IMR-90 (cell line): ENCODE measurements around the gene MEGF8. TPM values are rescaled to one million over a fixed set of nuclear protein-coding genes. Genes with fewer than 3 reads are reported as not detected.

ENCODE experiments used
- ATAC-seq: fragments of 200-7000 bp; cut with Tn5 transposase; 2 replicates; pipeline ENCODE4 v1.9.1; 2020; ENCODE audit warnings: low read depth, mild to moderate bottlenecking, moderate library complexity
- BruUV-seq: library from RNA; stranded (reverse); fragments of 400-500 nt; replicated peaks from 2 replicates; lab custom pipeline; 2021; lab: Mats Ljungman, UMichigan
- CTCF ChIA-PET: fragments of 300-600 bp; formaldehyde crosslinking; extraction: SDS; loops from one replicate; lab custom pipeline; 2021; ENCODE audit warnings: antibody characterized with exemption; lab: Yijun Ruan, JAX
- POLR2A ChIA-PET: fragments of 300-600 bp; sonication (Branson Sonifier 250); formaldehyde crosslinking; loops from one replicate; lab custom pipeline; 2022; ENCODE audit warnings: antibody characterized with exemption; ENCODE audit not compliant: unreplicated experiment; lab: Charles Lee
- DNase-seq: peaks from one replicate; pipeline ENCODE4 v3.0.0; 2013
- H2AFZ ChIP-seq: replicated peaks from 2 replicates; pipeline ENCODE3; 2013; ENCODE audit warnings: low read length, mild to moderate bottlenecking; ENCODE audit not compliant: poor library complexity
- H2AK5ac ChIP-seq: 2 replicates; pipeline ENCODE4 v1.6.1; 2013; ENCODE audit warnings: low read depth, low read length, inconsistent platforms
- H2AK9ac ChIP-seq: replicated peaks from 2 replicates; pipeline ENCODE3; 2013; ENCODE audit warnings: mild to moderate bottlenecking, low read depth, low read length, moderate library complexity; ENCODE audit not compliant: poor library complexity
- H2BK120ac ChIP-seq: 2 replicates; pipeline ENCODE4 v1.6.1; 2013; ENCODE audit warnings: low read depth, low read length, inconsistent platforms
- H2BK15ac ChIP-seq: 3 replicates; pipeline ENCODE4 v1.6.1; 2013; ENCODE audit warnings: low read depth, low read length, inconsistent platforms
- H2BK20ac ChIP-seq: 2 replicates; pipeline ENCODE4 v1.6.1; 2013; ENCODE audit warnings: low read depth, mild to moderate bottlenecking, inconsistent platforms, low read length, moderate library complexity
- H2BK5ac ChIP-seq: 2 replicates; pipeline ENCODE4 v1.6.1; 2013; ENCODE audit warnings: mild to moderate bottlenecking, low read depth, low read length, inconsistent platforms; ENCODE audit not compliant: poor library complexity, severe bottlenecking
- H3K14ac ChIP-seq: replicated peaks from 2 replicates; pipeline ENCODE4 v1.6.1; 2013; ENCODE audit warnings: low read depth, low read length, inconsistent platforms
- H3K18ac ChIP-seq: 2 replicates; pipeline ENCODE4 v1.6.1; 2013; ENCODE audit warnings: low read depth, low read length, control low read depth
- H3K23ac ChIP-seq: 2 replicates; pipeline ENCODE4 v1.6.1; 2013; ENCODE audit warnings: low read depth, low read length, inconsistent platforms
- H3K27ac ChIP-seq: 2 replicates; pipeline ENCODE4 v1.5.1; 2013; ENCODE audit warnings: mild to moderate bottlenecking, control low read depth, low read length; ENCODE audit not compliant: insufficient read depth
- H3K27me3 ChIP-seq: 2 replicates; pipeline ENCODE4 v1.6.1; 2013; ENCODE audit warnings: low read length; ENCODE audit not compliant: control insufficient read depth, insufficient read depth
- H3K36me3 ChIP-seq: 2 replicates; pipeline ENCODE4 v1.6.1; 2013; ENCODE audit warnings: low read length, mixed read lengths; ENCODE audit not compliant: control insufficient read depth, insufficient read depth
- H3K4ac ChIP-seq: 2 replicates; pipeline ENCODE4 v1.6.1; 2013; ENCODE audit warnings: low read depth, low read length, inconsistent platforms
- H3K4me1 ChIP-seq: 2 replicates; pipeline ENCODE4 v1.6.1; 2013; ENCODE audit warnings: low read length, mixed read lengths; ENCODE audit not compliant: control insufficient read depth, insufficient read depth
- H3K4me2 ChIP-seq: 2 replicates; pipeline ENCODE4 v1.6.1; 2013; ENCODE audit warnings: low read depth, mild to moderate bottlenecking, control low read depth, low read length, moderate library complexity
- H3K4me3 ChIP-seq: 2 replicates; pipeline ENCODE4 v1.5.1; 2013; ENCODE audit warnings: low read depth, mild to moderate bottlenecking, control low read depth, low read length, moderate library complexity; ENCODE audit not compliant: insufficient read depth
- H3K56ac ChIP-seq: 2 replicates; pipeline ENCODE4 v1.6.1; 2013; ENCODE audit warnings: low read length, inconsistent platforms; ENCODE audit not compliant: insufficient read depth; ENCODE audit errors: extremely low read depth
- H3K79me1 ChIP-seq, 2 experiments: 2 replicates each; pipeline ENCODE4 v1.6.1; 2013; ENCODE audit warnings: low read length in 2 of 2, inconsistent platforms in 1 of 2, low read depth in 1 of 2
- H3K9ac ChIP-seq: 2 replicates; pipeline ENCODE4 v1.6.1; 2013; ENCODE audit warnings: low read depth, low read length, control low read depth
- H3K9me1 ChIP-seq: 2 replicates; pipeline ENCODE4 v1.6.1; 2013; ENCODE audit warnings: low read length, inconsistent platforms; ENCODE audit not compliant: insufficient read depth
- H3K9me3 ChIP-seq: 2 replicates; pipeline ENCODE4 v1.6.1; 2013; ENCODE audit warnings: low read length; ENCODE audit not compliant: control insufficient read depth, insufficient read depth
- H4K20me1 ChIP-seq: 2 replicates; pipeline ENCODE4 v1.6.1; 2013; ENCODE audit warnings: low read length, inconsistent platforms; ENCODE audit not compliant: insufficient read depth
- H4K5ac ChIP-seq: 2 replicates; pipeline ENCODE4 v1.6.1; 2013; ENCODE audit warnings: mild to moderate bottlenecking, low read depth, low read length, control low read depth
- H4K8ac ChIP-seq, 2 experiments: 2 replicates each; pipeline ENCODE4 v1.6.1; 2013; ENCODE audit warnings: low read depth in 2 of 2, low read length in 2 of 2, control low read depth in 1 of 2, inconsistent platforms in 1 of 2
- H4K91ac ChIP-seq: 2 replicates; pipeline ENCODE4 v1.6.1; 2013; ENCODE audit warnings: low read depth, low read length, inconsistent platforms; ENCODE audit not compliant: insufficient read depth
- BHLHE40 ChIP-seq: fragments of 150-350 bp; IDR thresholded peaks from 2 replicates; pipeline ENCODE4 v1.6.1; 2016; ENCODE audit warnings: mild to moderate bottlenecking, low read depth, low read length
- CEBPB ChIP-seq: IDR thresholded peaks from 2 replicates; pipeline ENCODE4 v1.6.1; 2012; ENCODE audit warnings: low read depth, low read length, improper control_type of control experiment
- CHD1 ChIP-seq: IDR thresholded peaks from 2 replicates; pipeline ENCODE4 v1.6.1; 2012; ENCODE audit warnings: low read depth, low read length, improper control_type of control experiment
- CTCF ChIP-seq: conservative IDR thresholded peaks from 2 replicates; pipeline ENCODE4 v1.5.1; 2012; ENCODE audit warnings: mild to moderate bottlenecking, low read depth, low read length, improper control_type of control experiment
- FOS ChIP-seq: fragments of 150-350 bp; IDR thresholded peaks from 2 replicates; pipeline ENCODE4 v1.6.1; 2016; ENCODE audit warnings: low read depth, low read length
- MAFK ChIP-seq: IDR thresholded peaks from 2 replicates; pipeline ENCODE4 v1.6.1; 2012; ENCODE audit warnings: low read depth, low read length, improper control_type of control experiment
- MAZ ChIP-seq: IDR thresholded peaks from 2 replicates; pipeline ENCODE4 v1.6.1; 2012; ENCODE audit warnings: low read depth, mild to moderate bottlenecking, low read length, improper control_type of control experiment, moderate library complexity, borderline replicate concordance
- MXI1 ChIP-seq: IDR thresholded peaks from 2 replicates; pipeline ENCODE4 v1.6.1; 2012; ENCODE audit warnings: low read depth, mild to moderate bottlenecking, low read length, moderate library complexity, borderline replicate concordance
- NFE2L2 ChIP-seq: fragments of 150-350 bp; IDR thresholded peaks from 2 replicates; pipeline ENCODE4 v1.6.1; 2016; ENCODE audit warnings: low read depth, mild to moderate bottlenecking, low read length
- POLR2A ChIP-seq: IDR thresholded peaks from 2 replicates; pipeline ENCODE4 v1.6.1; 2012; ENCODE audit warnings: mild to moderate bottlenecking, low read depth, low read length
- RAD21 ChIP-seq: IDR thresholded peaks from 2 replicates; pipeline ENCODE4 v1.6.1; 2012; ENCODE audit warnings: low read length, improper control_type of control experiment
- RCOR1 ChIP-seq: IDR thresholded peaks from 2 replicates; pipeline ENCODE4 v1.6.1; 2012; ENCODE audit warnings: mild to moderate bottlenecking, low read length, improper control_type of control experiment; ENCODE audit not compliant: insufficient replicate concordance
- RFX5 ChIP-seq: IDR thresholded peaks from 2 replicates; pipeline ENCODE4 v1.8.0; 2012; ENCODE audit warnings: low read depth, mild to moderate bottlenecking, low read length, moderate library complexity
- SMC3 ChIP-seq: fragments of 150-350 bp; IDR thresholded peaks from 2 replicates; pipeline ENCODE4 v1.6.1; 2016; ENCODE audit warnings: low read depth, mild to moderate bottlenecking, antibody characterized with exemption, low read length, moderate library complexity
- USF2 ChIP-seq: fragments of 150-350 bp; IDR thresholded peaks from 2 replicates; pipeline ENCODE4 v1.6.1; 2017; ENCODE audit warnings: mild to moderate bottlenecking, antibody characterized with exemption, low read length, low read depth
- WGBS, 2 experiments: methylation state at CpG; one replicate each; pipeline versions ENCODE4 v1.1.5 to v1.1.7; 2013; ENCODE audit warnings: missing lambda C conversion rate in 2 of 2; ENCODE audit not compliant: insufficient read length in 1 of 2; ENCODE audit errors: extremely low coverage in 2 of 2; 5-methylcytosine and 5-hydroxymethylcytosine counted together
- dilution Hi-C: fragments of 300-500 bp; cut with HindIII; formaldehyde crosslinking; loops from one replicate; pipeline ENCODE4 v1.14.3; 2018; ENCODE audit warnings: low sequenced_read_pairs; ENCODE audit not compliant: unreplicated experiment
- in situ Hi-C: fragments of 300-500 bp; cut with MboI; formaldehyde crosslinking; loops from 3 replicates; pipeline ENCODE4 v1.14.3; 2019; ENCODE audit warnings: low sequenced_read_pairs, inconsistent platforms, mixed read lengths
- intact Hi-C: fragments of 100-400 bp; cut with micrococcal nuclease; formaldehyde crosslinking; loops from 2 replicates; pipeline ENCODE4 v1.10.0; 2022
- polyA plus RNA-seq, 3 experiments: library from polyadenylated mRNA; depleted of rRNA; stranded (reverse); fragments of >200 nt; gene quantifications; 2 replicates each; pipeline ENCODE4 v1.2.3, GENCODE V29; 2012; ENCODE audit warnings: low replicate concordance in 1 of 3
- total RNA-seq: library from RNA; depleted of rRNA; stranded (reverse); fragments of >200 nt; gene quantifications from 2 replicates; pipeline ENCODE4 v1.2.3, GENCODE V29; 2012
- TF ChIP-seq, protein P1 (sequence below): fragments of 150-350 bp; IDR thresholded peaks from 2 replicates; pipeline ENCODE4 v1.6.1; 2016; ENCODE audit warnings: low read depth, mild to moderate bottlenecking, low read length, moderate library complexity, borderline replicate concordance

The MEGF8 gene
- total and polyA plus RNA-seq, 2 of the 4 experiments (the other 2 are of a cell fraction) = 2.3 to 12.5 TPM

DNA sequence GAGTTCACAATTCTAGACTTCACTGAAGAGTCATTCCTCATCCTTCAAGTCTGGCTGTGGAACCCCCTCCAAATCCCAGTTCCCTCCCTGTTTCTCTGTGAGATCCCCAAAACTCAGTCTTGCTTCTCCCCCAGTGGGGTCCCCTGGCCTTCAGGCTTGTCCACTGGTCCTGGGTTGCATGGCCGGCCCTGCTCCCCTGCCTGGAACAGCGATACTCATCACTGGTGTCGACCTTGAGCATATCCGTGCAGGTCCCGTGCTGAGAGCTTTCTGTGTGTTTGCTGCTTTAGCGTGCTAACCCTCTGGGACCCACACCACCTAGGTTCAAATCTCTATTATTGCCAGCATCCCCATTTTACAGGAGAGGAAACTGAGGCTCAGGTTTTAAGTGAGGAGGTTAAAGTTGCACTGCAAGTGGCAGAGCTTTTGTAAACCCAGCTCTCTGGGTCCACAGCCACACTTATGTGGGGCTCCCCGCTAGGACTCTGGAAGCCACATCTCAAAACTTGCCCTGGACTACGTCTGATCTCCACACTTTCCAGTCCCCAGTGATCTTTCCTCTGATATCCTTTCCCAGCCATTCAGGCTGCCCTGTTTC, 86.2 kb downstream of the MEGF8 start:
- 92% methylated on average over 5 of the region's 8 CpGs; no CpG with 5 or more reads in 1 of the 2 experiments for WGBS, 2 experiments
- Histone ChIP-seq H2BK5ac (no peak overlapping the region), H3K79me1 (no peaks in the 10 kb centered on the region; a peak in 1 of 4 replicates)

More for the DNA sequence above, 86.2 kb downstream of the MEGF8 start:
- no peaks in the 10 kb centered on the region for H3K9me3 ChIP-seq
- TF ChIP-seq MAFK = no peak
- no peak for TF ChIP-seq NFE2L2
- TF ChIP-seq, protein P1, sequence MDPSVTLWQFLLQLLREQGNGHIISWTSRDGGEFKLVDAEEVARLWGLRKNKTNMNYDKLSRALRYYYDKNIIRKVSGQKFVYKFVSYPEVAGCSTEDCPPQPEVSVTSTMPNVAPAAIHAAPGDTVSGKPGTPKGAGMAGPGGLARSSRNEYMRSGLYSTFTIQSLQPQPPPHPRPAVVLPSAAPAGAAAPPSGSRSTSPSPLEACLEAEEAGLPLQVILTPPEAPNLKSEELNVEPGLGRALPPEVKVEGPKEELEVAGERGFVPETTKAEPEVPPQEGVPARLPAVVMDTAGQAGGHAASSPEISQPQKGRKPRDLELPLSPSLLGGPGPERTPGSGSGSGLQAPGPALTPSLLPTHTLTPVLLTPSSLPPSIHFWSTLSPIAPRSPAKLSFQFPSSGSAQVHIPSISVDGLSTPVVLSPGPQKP = no peak
- TF ChIP-seq RAD21 = no peak
- no peak for TF ChIP-seq RCOR1
- no peak for TF ChIP-seq SMC3
- no peak for TF ChIP-seq RFX5
- TF ChIP-seq MXI1 = no peak
- no peak for TF ChIP-seq POLR2A
- no peak for TF ChIP-seq CHD1
- no peak for TF ChIP-seq BHLHE40
- TF ChIP-seq MAZ = no peak
- no peak for TF ChIP-seq FOS
- no peak for TF ChIP-seq USF2
- TF ChIP-seq CEBPB = no peak
- TF ChIP-seq CTCF = no peak
- no TSS peak for BruUV-seq
- dilution Hi-C loops = no loop called here
- no peak overlapping the region for H4K91ac ChIP-seq
- H3K36me3 ChIP-seq = peaks cover 1% of the 10 kb centered on the region; the same call in 1 of the 2 replicates
- no peaks in the 10 kb centered on the region for H3K27me3 ChIP-seq
- no peak for ATAC-seq
- DNase-seq = no peak
- H3K9me1 ChIP-seq = 0 out of 2 replicates have a peak, but pooled peaks cover 4% of the 10 kb centered on the region
- H3K18ac ChIP-seq = no peak overlapping the region
- CTCF ChIA-PET = no interaction called here
- intact Hi-C loops = no loop called here
- H2AFZ ChIP-seq = no peak overlapping the region
- H2BK120ac ChIP-seq = no peak overlapping the region
- H3K4ac ChIP-seq = no peak overlapping the region
- H2BK15ac ChIP-seq = no peak overlapping the region
- POLR2A ChIA-PET = no interaction called here
- H3K14ac ChIP-seq = no peak overlapping the region
- H2AK5ac ChIP-seq = no peak overlapping the region
- in situ Hi-C loops = no loop called here
- H3K9ac ChIP-seq = no peak overlapping the region
- peak overlapping the region; percentile 65 for H2AK9ac ChIP-seq
- H3K27ac ChIP-seq = no peak overlapping the region
- no peak overlapping the region for H3K23ac ChIP-seq
- H3K4me3 ChIP-seq = no peak overlapping the region
- H3K4me1 ChIP-seq = no peaks in the 10 kb centered on the region
- peaks cover 10% of the 10 kb centered on the region for H4K20me1 ChIP-seq
- no peak overlapping the region for H4K8ac ChIP-seq
- no peak overlapping the region for H2BK20ac ChIP-seq
- no peak overlapping the region for H4K5ac ChIP-seq
- H3K56ac ChIP-seq = no peak overlapping the region
- no peak overlapping the region for H3K4me2 ChIP-seq
